Left colon (tissue), 2 donors: Measurements from ENCODE around the gene WARS2. TPM values are rescaled to one million over a fixed set of nuclear protein-coding genes. Genes with fewer than 3 reads are reported as not detected.

Experiments
- ATAC-seq: fragments of 200-7000 bp; cut with Tn5 transposase; one replicate; pipeline ENCODE4 v1.9.1; 2020; ENCODE audit warnings: mild to moderate bottlenecking, moderate library complexity
- DNase-seq, 2 donors: peaks; one replicate each; pipeline ENCODE4 v3.0.0-alpha.2; 2020
- intact Hi-C, 2 donors: fragments of 100-400 bp; cut with DNase I in 1 of 2; cut with micrococcal nuclease in 1 of 2; formaldehyde crosslinking; loops; one replicate each; pipeline versions ENCODE4 v1.11.2 to v1.14.0; 2022; cut with DNase I, micrococcal nuclease
- total RNA-seq, 2 donors: library from RNA; stranded (reverse); fragmentation: NEBNext Ultra II Directional; extraction: Animal tissue kit (Norgen Biotek cat#: 25700); gene quantifications; one replicate each; pipeline ENCODE4 v1.2.1, GENCODE V29; 2021
- donor health status: DM: no; HTN: no; CAD: no.
- donor health status: DM: yes; HTN: yes; CAD: no.

The WARS2 gene
- total RNA-seq, 2 donors from 2014 or later = 13.5 to 13.7 TPM

DNA sequence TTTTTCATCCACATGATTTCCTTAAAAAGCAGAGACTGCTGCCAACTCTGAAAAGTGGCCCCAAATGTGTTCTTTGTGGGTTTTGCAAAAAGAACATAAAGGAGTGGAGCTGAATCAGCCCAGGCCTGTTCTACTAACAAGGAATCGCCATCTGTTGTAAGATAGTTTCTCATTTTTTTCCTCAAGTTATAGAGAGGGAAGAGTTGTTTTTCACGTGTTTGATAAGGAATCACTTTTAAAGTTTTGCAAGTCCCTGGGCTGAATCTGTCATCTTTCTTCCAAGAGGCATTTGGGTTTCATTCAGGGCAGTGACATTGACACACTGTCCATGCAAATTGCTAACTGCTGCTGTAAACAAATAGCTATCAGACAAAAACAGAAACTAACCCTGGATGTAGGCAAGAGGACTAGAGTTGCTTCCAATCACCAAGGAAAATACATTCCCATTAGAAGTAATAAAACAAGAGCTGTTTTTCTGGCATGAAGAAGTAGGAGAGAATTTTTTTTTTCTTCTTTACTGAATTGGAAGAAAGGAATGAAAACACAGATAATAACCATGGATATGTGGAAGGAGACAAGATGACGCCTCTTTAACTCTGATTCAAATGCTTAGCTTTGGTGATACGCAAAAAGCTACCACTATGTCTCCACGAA, 93.5 kb downstream of the WARS2 start:
- ATAC-seq (no peak), DNase-seq (no peak)
- intact Hi-C loops = no loop called here

GRCh38 chr1:119046429-119046784, 94.0 kb downstream of the WARS2 start:
- intact Hi-C loops = no loop called here
- DNase-seq = no peak
- ATAC-seq = no peak

- no peak for DNase-seq
- intact Hi-C loops = no loop called here
- peak; percentile 26 for ATAC-seq
Observed at GRCh38 chr1:119045096-119045746, 95.2 kb downstream of the WARS2 start.

DNA sequence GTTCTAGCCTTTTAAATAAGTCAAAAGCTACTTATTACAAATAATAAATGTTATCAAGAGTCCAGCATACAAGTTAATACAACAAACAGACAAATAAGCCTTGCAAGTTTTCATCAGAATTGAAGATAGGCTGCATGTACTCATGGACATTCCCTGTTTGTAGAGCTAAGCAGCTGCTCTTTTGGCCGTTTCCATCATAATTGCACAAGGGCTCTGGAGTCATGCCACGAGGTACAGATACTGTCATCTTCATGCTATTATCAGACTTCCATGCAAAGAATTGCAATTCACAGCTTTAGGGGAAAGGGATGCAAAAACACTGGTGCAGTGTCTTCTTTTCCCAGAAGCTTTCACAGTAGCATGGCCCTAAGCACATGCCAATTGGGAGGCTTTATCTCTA, 99.5 kb downstream of the WARS2 start:
- intact Hi-C loops = no loop called here
- ATAC-seq (no peak), DNase-seq (no peak)

DNA sequence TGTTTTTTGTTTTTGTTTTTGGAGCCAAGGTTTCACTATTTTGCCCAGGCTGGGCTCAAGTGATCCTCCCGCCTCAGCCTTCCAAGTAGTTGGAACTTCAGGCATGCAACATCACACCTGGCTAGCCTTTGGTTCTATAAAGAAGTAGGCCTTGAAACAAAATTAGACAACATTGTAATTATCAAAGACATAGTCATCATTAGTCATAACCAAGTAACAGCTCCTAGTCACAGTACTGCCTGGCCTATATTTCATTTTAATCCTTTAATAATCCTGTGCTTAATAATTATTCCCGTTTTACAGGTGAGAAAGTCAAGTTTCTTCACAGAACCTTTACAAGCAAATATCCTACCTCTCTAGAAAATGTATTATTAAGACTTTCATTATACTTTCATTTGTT, 100.0 kb downstream of the WARS2 start:
- ATAC-seq = no peak

DNA sequence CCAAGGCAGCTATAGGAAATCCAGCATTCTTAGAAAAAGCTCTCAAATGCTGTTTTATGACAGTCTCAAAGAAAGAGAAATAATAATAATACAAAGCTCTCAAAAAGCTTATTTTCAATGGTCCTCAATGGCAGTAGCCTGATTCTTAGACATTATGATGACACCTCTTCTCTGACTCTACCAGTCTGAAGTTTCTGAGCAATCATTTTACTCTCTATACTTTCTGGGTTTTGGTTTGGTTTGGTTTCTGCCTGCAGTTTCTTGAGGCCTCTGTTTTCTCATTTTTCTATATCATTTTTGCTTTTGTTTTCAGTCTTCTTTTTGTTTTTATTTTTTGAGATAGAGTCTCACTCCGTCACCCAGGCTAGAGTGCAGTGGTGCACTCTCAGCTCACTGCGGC, 102.1 kb downstream of the WARS2 start:
- no peak for DNase-seq
- ATAC-seq = no peak
- intact Hi-C loops = no loop called here

More for the DNA sequence above, 100.0 kb downstream of the WARS2 start:
- intact Hi-C loops = no loop called here
- DNase-seq = no peak

- no peak for DNase-seq
- intact Hi-C loops = no loop called here
- ATAC-seq = no peak
Observed at GRCh38 chr1:119034359-119034758, 106.1 kb downstream of the WARS2 start.

DNA sequence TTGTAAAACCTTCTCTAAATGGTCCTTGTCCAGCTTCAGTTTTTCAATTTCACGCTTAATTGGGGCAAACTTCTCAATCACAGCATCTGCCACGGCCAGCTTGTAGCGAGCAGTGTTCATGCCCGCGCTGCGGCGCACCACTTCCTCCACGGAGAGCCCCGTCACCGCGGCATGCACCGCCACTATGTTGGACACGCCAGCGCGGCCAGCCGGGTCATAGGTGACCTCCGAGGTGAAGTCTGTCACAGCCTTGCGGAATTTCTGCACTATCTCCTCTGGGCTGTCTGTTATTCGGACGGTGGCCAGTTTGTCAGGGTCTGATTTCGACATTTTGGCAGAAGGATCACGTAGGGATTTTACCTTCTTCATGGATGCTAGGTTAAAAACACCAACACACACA, 107.5 kb downstream of the WARS2 start:
- intact Hi-C loops = no loop called here
- ATAC-seq (no peak), DNase-seq (no peak)

GRCh38 chr1:119027759-119028158, 112.7 kb downstream of the WARS2 start:
- intact Hi-C loops = no loop called here
- peak; percentile 88 for ATAC-seq
- no peak for DNase-seq

DNA sequence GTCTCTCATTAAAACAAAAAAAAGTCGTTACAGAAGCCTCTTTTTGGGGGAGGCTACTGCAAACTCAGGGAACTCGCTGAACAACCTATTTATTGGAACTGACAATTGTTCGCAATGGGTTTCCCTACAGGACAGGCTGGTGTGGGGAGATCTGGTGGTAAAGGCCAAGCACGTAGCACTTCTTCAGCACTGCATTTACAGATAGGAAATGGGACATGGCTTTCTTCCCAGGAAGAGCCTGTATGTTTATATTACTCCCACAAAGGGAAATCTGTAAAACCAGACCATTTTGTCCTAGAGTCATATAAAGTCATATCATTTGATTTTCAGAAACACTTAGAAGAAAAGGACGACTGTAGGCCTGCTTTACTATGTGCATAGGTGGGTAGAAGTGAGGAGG, 113.5 kb downstream of the WARS2 start:
- intact Hi-C loops = no loop called here

DNA sequence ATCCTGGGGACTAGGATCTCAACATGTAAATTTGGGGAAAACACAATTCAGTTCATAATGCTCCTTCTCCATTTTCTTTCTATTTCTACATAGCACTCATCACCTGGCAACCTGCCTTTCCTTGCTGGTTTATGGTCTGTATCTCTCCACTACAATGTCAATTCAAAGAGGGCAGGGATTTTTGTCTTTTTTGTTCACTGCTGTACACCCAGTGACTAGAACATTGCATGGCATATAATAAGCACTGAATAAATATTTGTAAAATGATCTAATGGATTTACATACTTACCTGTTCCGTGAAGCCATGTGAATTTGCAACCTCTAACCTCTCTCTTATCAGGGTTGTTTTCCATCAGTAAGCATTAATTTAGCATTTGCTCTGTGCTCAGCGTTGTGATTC, 124.9 kb downstream of the WARS2 start:
- peak; percentile 26 for ATAC-seq
- intact Hi-C loops = no loop called here
- DNase-seq = no peak

More for the DNA sequence above, 113.5 kb downstream of the WARS2 start:
- no peak for ATAC-seq
- no peak for DNase-seq

DNA sequence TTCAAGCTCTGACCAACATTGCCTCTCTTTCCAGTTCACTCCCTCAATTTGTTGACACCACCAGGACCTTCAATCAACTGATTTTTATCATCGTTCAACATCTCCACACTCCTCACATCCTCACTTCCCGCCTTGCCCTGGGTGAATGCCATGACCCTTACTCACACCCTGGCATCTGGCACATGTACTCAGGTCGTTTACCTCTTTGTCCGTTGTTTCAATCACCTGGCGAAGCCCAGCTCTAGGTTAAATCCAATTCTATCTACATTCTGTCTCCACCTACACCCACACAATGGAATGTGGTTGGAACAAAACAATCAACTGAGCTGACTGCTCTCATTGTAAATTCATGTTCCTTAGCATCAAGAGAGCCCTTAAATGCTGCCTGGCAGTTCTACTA, 128.1 kb downstream of the WARS2 start:
- ATAC-seq = no peak

GRCh38 chr1:119011706-119012105, 128.7 kb downstream of the WARS2 start:
- DNase-seq (no peak), ATAC-seq (no peak)
- intact Hi-C loops = no loop called here

More for the DNA sequence above, 128.1 kb downstream of the WARS2 start:
- DNase-seq = no peak
- intact Hi-C loops = no loop called here

DNA sequence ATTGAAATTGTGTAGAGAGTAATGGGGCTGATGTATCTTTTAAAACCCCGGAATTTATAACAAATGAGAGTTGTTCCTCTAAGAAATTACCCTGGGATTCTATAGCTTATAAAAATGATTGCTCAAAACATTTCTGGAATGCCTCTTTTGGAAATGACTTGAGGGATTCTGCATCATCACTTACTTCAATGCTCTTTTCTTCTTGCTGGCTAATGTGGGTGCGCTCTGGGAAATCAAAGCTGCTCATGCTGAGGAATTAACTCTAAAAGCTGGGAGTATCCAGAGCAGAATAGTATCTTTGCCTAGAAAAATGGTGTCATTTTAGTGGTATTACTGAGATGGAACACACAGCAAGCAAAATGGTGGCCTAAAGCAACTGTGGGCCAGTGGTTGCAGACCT, 129.3 kb downstream of the WARS2 start:
- DNase-seq = no peak
- intact Hi-C loops = no loop called here
- no peak for ATAC-seq

- intact Hi-C loops = no loop called here
- ATAC-seq (no peak), DNase-seq (no peak)
Observed at GRCh38 chr1:119010201-119010600, 130.3 kb downstream of the WARS2 start.

- DNase-seq = no peak
- intact Hi-C loops = loop anchor here in 1 of 2 donors (5.0 kb wide), 1 partner anchor 857 kb away; no protein-coding TSS in a partner anchor
- no peak for ATAC-seq
Observed at GRCh38 chr1:119009312-119009655, 131.2 kb downstream of the WARS2 start.

DNA sequence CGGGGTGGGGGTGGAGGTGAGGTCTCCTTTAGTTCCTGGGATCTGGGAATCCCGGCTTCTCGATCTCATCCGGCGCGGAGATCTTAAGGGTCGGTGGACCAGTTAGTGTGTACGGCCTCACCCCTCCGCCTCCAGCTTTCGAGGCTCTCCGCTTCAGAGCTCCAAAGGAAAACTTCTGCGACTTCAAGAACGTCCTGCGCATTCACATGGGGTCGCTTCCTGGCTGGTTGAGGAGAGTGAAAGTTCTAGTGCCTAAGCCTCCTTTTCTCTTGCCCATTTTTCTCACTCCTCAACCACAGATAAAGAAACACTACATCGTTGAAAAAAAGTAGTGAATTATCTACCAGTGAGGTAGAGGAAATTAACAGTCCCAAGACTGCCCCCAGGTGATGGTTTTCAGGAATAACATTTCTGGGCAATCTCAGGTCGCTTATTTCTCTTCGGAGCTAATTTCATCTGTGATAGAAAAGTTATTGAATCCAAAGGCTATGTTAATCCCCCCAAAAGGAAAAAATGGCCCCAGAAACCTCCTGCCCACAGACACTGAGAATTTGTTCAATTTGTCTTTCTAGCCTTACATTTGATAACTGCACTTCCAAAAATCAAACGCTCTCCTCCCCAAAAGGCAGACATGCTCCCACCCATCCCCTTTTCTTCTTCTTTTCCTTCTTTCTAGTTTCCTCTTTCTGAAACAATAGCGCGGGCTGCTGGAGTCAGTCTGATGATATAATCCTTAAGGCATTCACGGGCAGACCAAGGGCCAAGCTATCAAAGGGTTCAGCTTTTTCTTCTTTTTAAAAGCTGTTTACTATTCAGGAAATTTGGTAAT, 131.8 kb downstream of the WARS2 start:
- DNase-seq (no peak), ATAC-seq (peak; percentile 72)
- intact Hi-C loops = loop anchor here in 1 of 2 donors (5.0 kb wide), 1 partner anchor 856 kb away; no protein-coding TSS in a partner anchor

DNA sequence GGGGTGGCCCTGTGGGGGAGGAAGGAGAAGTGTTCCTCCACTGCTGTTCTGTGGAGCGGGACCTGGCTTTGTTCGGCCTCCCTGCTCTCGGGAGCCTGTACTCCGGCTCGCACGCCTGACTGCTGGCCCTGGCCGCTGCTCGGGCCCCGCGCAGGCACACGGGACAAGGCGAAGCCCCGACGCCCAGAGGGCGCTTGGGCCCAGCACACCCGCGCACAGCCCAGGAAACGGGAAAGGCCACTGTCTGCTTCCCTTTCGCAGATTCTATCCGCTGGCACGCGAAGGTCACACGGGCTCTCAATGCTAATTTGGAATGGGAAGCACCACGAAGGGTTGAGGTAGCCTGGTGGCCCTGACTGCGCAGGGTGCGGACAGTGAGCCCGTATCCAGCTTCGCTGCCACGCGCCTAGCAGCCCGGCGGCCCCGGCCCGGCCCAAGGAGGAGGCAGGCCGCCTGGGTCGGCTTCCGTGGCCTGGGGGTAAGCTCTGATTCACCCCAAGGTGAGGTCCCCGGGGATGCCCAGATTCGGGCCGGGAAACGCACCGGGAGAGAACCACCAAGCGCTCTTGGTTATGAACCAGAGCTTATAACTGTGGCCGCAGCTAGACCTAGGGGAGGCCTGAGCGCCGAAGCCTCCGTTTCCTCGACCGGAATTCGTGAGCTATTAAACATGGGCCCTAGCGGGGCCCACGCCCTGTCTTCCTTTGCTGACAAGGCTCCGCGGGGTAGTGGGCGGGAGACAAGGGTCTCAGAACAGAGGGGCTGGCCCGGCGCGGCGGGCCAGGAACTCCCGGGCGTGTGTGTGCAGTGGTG, 132.6 kb downstream of the WARS2 start:
- no peak for DNase-seq
- intact Hi-C loops = loop anchor here in 1 of 2 donors (5.0 kb wide), 1 partner anchor 856 kb away; no protein-coding TSS in a partner anchor

DNA sequence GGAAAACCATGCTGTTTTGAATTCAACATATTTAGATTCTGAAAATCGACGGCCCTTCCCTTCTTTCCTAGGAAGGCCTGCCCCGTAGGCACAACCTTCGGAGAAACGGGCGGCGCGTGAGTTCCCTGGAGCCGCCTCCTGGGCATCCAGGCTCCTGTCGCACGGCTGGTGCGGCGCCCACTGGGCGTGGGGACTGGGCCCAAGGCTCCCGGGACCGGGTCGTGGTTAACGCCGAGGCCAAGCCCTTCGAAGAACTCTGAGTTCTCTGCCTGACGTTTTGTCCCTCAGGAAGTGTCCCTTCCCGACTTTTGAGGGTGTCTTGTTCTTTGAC, 133.1 kb downstream of the WARS2 start:
- DNase-seq = no peak
- ATAC-seq = peak; percentile 5
- intact Hi-C loops = loop anchor here in 1 of 2 donors (5.0 kb wide), 1 partner anchor 855 kb away; no protein-coding TSS in a partner anchor

More for the DNA sequence above, 132.6 kb downstream of the WARS2 start:
- peak; percentile 48 for ATAC-seq
